Measurements from ENCODE around the gene S1PR3.

- no peak for TF ChIP-seq POLR2A (IDR thresholded peaks at IDR 0.05; ENCODE audit: low read length)
- TF ChIP-seq GATA1 (IDR thresholded peaks at IDR 0.05; ENCODE audit: low read depth, low read length), result no peak
These were observed 62.0 kb downstream of the S1PR3 start for GRCh38 chr9:89053301-89053700.

All from erythroblast (primary cell).